NT2/D1 (cell line): ENCODE results near the gene SKIC8.

Experiments used
- YY1 ChIP-seq: IDR thresholded peaks from 2 replicates; pipeline ENCODE4 v1.6.1; 2011; ENCODE audit not compliant: insufficient read length, insufficient read depth
- ZNF274 ChIP-seq: IDR thresholded peaks from 2 replicates; pipeline ENCODE4 v1.6.1; 2011; ENCODE audit warnings: mild to moderate bottlenecking, low read depth, low read length

DNA sequence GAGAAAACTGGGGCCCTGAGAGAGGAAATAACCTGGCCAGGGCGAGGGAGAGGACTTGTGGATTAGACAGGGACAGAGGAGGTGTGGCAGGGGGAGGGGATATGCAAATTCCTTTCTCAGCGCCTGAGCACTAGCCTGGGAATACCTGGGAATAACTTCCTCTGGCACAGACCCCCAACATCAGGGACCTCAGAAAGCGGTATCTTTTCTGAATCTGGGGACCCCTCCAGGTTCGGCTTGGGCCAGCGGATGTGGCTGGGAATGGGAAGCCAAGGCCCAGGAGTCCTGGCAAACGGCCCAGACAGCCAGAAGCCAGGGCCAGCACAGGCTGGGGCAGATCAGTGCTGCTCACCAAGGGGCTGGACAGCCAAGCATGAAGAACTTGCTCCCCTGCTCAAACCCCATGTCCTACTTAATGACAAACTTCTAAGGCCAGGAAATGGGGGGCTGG is 55.9 kb downstream of the SKIC8 start:
- TF ChIP-seq ZNF274 (no peak), YY1 (no peak)
